Subcutaneous adipose tissue (tissue), 4 donors: ENCODE data around the gene MSRB1. TPM values are rescaled to one million over a fixed set of nuclear protein-coding genes. Genes with fewer than 3 reads are reported as not detected.

Source experiments
- total RNA-seq, 4 donors: library from RNA; depleted of rRNA; stranded (reverse); fragments of >200 nt; gene quantifications; one replicate each; pipeline ENCODE4 v1.1.0, GENCODE V29; 2016
- TF ChIP-seq, protein P1 (sequence below): fragments of 450-650 bp; IDR thresholded peaks from one replicate; pipeline ENCODE4 v1.5.1; 2016; ENCODE audit warnings: low read depth, mild to moderate bottlenecking, control low read depth, antibody characterized with exemption, moderate library complexity

MSRB1 gene
- total RNA-seq, 4 donors from 2014 or later: 11.2 to 30.0 (median 18.1) TPM

DNA sequence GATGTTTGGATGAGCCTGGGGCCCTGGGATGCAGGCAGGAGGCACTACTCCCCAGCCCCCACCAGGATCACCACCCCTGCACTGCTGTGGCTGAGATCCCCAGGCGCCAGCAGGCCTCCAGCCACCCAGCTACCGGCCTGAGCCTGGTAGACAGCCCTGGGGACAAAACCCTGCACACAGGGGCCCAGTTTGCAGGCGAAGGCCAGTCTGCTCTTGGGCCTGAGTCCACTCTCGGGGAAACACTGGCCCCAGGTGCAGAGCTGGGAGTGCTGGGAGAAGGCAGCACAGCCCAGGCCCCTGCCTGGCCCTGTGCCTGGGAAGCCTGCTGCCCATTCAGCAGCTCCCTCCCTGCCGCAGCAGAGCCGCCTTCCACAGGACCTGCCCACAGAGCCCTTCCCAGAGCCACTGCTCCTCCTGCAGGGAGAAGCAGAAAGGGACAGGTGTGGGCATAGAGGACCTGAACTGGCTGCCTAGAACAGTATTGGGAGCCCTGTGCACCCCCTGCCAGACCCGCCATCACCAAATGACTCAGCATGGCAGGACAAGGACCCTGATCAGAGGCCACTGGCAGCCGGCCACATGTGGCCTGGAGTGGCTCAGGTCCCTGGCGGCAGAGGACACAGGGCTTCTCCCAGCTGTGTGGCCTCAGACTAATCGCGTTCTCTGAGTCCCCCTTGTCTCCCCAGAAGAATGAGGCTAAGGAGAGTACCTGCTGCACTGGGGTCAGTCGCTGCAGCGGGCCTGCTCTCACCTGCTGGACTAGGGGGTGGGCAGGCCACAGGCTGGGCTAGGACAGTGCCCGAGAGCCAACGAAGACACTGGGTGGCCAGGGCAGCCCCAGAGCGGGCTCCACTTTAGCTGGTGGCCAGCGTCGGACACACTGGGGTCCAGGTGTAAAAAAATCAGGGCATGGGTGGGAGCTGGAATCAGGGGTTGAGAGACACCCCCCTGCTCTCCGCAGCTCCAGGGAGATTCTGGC, 10.7 kb downstream of the MSRB1 start:
- TF ChIP-seq, protein P1, sequence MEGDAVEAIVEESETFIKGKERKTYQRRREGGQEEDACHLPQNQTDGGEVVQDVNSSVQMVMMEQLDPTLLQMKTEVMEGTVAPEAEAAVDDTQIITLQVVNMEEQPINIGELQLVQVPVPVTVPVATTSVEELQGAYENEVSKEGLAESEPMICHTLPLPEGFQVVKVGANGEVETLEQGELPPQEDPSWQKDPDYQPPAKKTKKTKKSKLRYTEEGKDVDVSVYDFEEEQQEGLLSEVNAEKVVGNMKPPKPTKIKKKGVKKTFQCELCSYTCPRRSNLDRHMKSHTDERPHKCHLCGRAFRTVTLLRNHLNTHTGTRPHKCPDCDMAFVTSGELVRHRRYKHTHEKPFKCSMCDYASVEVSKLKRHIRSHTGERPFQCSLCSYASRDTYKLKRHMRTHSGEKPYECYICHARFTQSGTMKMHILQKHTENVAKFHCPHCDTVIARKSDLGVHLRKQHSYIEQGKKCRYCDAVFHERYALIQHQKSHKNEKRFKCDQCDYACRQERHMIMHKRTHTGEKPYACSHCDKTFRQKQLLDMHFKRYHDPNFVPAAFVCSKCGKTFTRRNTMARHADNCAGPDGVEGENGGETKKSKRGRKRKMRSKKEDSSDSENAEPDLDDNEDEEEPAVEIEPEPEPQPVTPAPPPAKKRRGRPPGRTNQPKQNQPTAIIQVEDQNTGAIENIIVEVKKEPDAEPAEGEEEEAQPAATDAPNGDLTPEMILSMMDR: no peak

DNA sequence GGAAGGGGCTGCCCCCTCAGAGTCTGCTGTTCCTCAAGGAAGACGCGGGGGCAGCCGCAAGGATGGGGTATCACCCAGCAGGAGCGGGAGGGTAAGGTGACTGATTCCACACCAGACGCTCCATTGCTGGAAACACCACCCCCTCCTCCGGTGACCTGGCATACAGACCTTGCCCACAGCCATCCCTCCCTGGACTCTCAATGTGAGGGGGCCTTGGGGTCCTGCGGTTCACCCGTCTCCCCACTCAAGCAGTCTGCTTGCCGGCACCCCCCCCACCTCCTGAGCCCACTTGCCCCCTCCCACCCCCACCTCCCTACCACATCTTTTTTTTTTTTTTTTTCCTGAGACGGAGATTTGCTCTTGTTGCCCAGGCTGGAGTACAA, 12.7 kb downstream of the MSRB1 start:
- TF ChIP-seq, protein P1: no peak

DNA sequence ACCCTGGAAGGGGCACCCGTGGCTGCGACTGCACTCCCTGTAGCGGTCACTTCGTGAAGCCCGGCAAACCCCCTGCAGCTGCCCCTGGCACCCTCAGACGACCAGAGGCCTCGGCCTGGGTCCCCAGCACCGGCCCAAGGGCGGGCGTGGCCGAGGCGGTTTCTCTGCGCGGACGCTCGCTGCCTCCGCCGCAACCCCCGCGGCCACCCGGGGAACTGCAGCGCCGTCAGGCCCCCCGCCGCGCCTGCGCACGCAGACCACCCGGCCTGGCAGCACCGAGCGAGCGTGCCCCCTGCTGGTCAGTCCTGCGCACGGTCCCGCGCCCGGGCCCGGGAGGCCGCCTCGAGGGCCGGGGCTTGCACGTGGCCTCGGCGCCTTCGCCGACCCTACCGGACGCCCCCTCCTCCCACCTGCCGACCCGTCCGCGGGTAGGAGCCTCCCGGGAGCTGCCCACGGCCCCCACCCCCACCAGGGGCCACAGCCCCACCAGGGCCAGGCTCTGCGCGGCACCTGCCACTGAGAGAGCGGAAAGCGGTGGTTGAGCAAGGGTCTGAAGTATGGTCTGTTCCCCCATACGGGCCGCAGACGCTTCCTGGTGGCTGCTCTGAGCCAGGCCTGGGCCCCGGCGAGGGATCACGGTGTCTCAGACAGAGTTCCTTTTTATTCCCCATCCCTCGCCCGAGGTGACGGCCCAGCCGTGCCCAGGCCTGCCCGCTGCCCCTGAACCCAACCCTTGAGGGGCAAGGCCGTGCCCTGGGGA, 13.2 kb downstream of the MSRB1 start:
- TF ChIP-seq, protein P1: no peak

DNA sequence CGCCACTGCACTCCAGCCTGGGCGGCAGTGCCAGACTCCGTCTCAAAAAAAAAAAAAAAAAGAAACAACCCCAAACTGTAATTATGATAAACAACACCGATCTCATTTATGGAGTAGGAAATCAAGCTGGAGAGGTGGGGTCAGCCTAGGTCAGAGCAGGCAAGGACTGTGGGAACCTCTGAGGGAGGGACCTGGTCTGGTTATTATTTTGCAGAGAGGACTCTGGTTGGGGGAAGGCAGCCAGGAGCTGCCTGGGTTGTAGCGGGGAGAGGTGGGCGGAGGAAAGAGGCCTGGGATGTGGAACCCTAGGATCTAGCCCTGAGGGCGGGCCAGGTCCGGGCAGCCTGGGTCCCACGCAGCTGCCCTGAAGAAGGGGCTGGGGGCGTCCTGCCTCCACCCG, 13.9 kb downstream of the MSRB1 start:
- TF ChIP-seq, protein P1: no peak

DNA sequence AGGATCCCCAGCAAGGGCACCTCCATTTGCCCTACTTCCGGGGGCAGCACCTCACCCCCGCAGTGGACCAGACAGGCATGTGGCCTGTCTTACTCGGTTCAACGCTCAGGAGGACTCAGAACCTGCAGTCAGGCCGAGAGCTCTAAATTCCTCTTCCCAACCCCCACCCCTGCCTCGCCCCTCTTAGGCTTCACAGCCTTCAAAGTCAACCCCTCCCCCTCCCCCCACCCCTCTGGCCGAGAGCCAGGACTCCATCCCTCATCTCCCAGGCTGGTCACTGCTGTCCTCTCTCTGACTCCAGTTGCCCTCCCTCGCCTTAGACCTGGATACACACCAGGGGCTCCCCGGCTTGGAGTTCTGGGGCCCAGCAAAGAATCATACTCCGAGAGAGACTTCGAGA, 16.7 kb downstream of the MSRB1 start:
- TF ChIP-seq, protein P1: no peak

DNA sequence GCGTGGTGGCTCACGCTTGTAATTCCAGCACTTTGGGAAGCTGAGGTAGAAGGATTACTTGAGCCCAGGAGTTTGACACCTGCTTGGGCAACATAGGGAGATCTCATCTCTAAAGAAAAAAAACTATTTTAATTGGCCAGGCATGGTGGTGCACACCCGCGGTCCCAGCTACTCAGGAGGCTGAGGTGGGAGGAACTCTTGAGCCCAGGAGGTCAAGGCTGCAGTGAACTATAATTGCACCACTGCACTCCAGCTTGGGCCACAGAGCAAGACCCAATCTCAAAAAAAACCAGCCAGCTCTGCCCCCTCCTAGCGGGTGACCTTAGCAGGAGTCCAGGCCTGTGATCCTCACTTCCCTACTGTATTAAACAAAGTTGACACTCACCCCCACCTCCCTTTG, 18.9 kb downstream of the MSRB1 start:
- TF ChIP-seq, protein P1: no peak
